Smooth muscle cell of the pulmonary artery (primary cell): Measurements from ENCODE around the gene EEF1A1. TPM values are rescaled to one million over a fixed set of nuclear protein-coding genes. Genes with fewer than 3 reads are reported as not detected.

Source experiments
- total RNA-seq: library from RNA; depleted of rRNA; stranded (reverse); fragments of >200 nt; gene quantifications from 2 replicates; pipeline ENCODE4 v1.2.3, GENCODE V29; 2014

EEF1A1 gene
- total RNA-seq: 21,283 and 23,677 TPM in 2 replicates

DNA sequence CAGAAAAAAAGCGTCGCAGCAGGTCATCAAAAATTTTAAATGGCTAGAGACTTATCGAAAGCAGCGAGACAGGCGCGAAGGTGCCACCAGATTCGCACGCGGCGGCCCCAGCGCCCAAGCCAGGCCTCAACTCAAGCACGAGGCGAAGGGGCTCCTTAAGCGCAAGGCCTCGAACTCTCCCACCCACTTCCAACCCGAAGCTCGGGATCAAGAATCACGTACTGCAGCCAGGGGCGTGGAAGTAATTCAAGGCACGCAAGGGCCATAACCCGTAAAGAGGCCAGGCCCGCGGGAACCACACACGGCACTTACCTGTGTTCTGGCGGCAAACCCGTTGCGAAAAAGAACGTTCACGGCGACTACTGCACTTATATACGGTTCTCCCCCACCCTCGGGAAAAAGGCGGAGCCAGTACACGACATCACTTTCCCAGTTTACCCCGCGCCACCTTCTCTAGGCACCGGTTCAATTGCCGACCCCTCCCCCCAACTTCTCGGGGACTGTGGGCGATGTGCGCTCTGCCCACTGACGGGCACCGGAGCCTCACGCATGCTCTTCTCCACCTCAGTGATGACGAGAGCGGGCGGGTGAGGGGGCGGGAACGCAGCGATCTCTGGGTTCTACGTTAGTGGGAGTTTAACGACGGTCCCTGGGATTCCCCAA lies at the start of gene EEF1A1:
Gene EEF1A1 (minus strand): TSS at position 345 of the 663 bp plus-strand sequence. CDS start 1,006 bp downstream, outside the sequence.

Other genes starting within 250 kb of the EEF1A1 start
- not detected in 2 replicates for gene DPPA5, start 166.8 kb downstream of the EEF1A1 start, total RNA-seq
- gene KHDC3L, start 158.4 kb downstream of the EEF1A1 start, total RNA-seq: not detected in 2 replicates
- gene OOEP, start 151.1 kb downstream of the EEF1A1 start, total RNA-seq: 0.13 and 0.30 TPM in 2 replicates
- gene DDX43, start 126.2 kb downstream of the EEF1A1 start, total RNA-seq: 2.8 and 4.9 TPM in 2 replicates
- gene CGAS, start 68.7 kb downstream of the EEF1A1 start, total RNA-seq: 3.3 and 4.9 TPM in 2 replicates
- 31.1 and 34.3 TPM in 2 replicates for gene MTO1, start 59.3 kb downstream of the EEF1A1 start, total RNA-seq
- gene SLC17A5, start 133.0 kb upstream of the EEF1A1 start, total RNA-seq: 57.4 and 58.1 TPM in 2 replicates
- 46.1 and 46.4 TPM in 2 replicates for gene CD109, start 175.2 kb upstream of the EEF1A1 start, total RNA-seq